HepG2 (cell line): ENCODE results near the gene GGT1. TPM values are rescaled to one million over a fixed set of nuclear protein-coding genes. Genes with fewer than 3 reads are reported as not detected.
A peak's percentile ranks its signal among the peaks of the same experiment; 100 is the strongest.

Experiments
- ARID4A ChIP-seq: sonication (generic); formaldehyde crosslinking; IDR thresholded peaks from 2 replicates; pipeline ENCODE4 v1.5.0; 2020; ENCODE audit warnings: mild to moderate bottlenecking, missing genetic modification reagents, borderline replicate concordance
- ARNT2 ChIP-seq: sonication (generic); formaldehyde crosslinking; IDR thresholded peaks from 2 replicates; pipeline ENCODE4 v1.8.0; 2022; ENCODE audit warnings: mild to moderate bottlenecking, low read depth, missing genetic modification reagents, moderate library complexity
- EZH2 ChIP-seq: conservative IDR thresholded peaks from 2 replicates; pipeline ENCODE4 v1.6.1; 2012; ENCODE audit warnings: mild to moderate bottlenecking, low read depth, low read length, moderate library complexity
- FOXC1 ChIP-seq: sonication (generic); formaldehyde crosslinking; IDR thresholded peaks from 2 replicates; pipeline ENCODE4 v1.8.0; 2022; ENCODE audit warnings: mild to moderate bottlenecking, missing genetic modification reagents, borderline replicate concordance
- FOXK2 ChIP-seq: fragments of 450-650 bp; IDR thresholded peaks from 2 replicates; pipeline ENCODE4 v1.6.1; 2016
- GATA4 ChIP-seq: sonication (generic); IDR thresholded peaks from 2 replicates; pipeline ENCODE4 v1.6.1; 2016; ENCODE audit warnings: antibody characterized with exemption, low read depth, borderline replicate concordance
- GATAD2A ChIP-seq: IDR thresholded peaks from 2 replicates; pipeline ENCODE4 v1.6.1; 2016
- MAX ChIP-seq: IDR thresholded peaks from 2 replicates; pipeline ENCODE4 v1.6.1; 2012; ENCODE audit warnings: inconsistent platforms
- PITX1 ChIP-seq: sonication (generic); formaldehyde crosslinking; IDR thresholded peaks from 2 replicates; pipeline ENCODE4 v1.5.1; 2020; ENCODE audit warnings: mild to moderate bottlenecking, missing genetic modification reagents
- POLR2A ChIP-seq, 2 experiments: IDR thresholded peaks; 2 replicates each; pipeline ENCODE4 v1.6.1; 2011; ENCODE audit warnings: low read depth in 2 of 2, low read length in 2 of 2, mild to moderate bottlenecking in 1 of 2, moderate library complexity in 1 of 2; ENCODE audit not compliant: insufficient read depth in 1 of 2
- RXRA ChIP-seq: sonication (generic); formaldehyde crosslinking; IDR thresholded peaks from 2 replicates; pipeline ENCODE4 v1.5.1; 2020; ENCODE audit warnings: missing genetic modification reagents
- SOX5 ChIP-seq: IDR thresholded peaks from 2 replicates; pipeline ENCODE4 v1.6.1; 2016; ENCODE audit warnings: borderline replicate concordance
- STAT6 ChIP-seq: sonication (generic); formaldehyde crosslinking; IDR thresholded peaks from 2 replicates; pipeline ENCODE4 v1.4.0; 2020; ENCODE audit warnings: missing genetic modification reagents, mild to moderate bottlenecking, borderline replicate concordance
- ZBTB10 ChIP-seq: sonication (generic); formaldehyde crosslinking; IDR thresholded peaks from 2 replicates; pipeline ENCODE4 v1.4.0; 2020; ENCODE audit warnings: missing genetic modification reagents, borderline replicate concordance
- ZMYM3 ChIP-seq: sonication (generic); formaldehyde crosslinking; IDR thresholded peaks from 2 replicates; pipeline ENCODE4 v1.5.1; 2020; ENCODE audit warnings: mild to moderate bottlenecking, missing genetic modification reagents
- ZNF335 ChIP-seq: sonication (generic); formaldehyde crosslinking; IDR thresholded peaks from 2 replicates; pipeline ENCODE4 v1.4.0; 2020; ENCODE audit warnings: missing genetic modification reagents
- ZNF772 ChIP-seq: sonication (generic); formaldehyde crosslinking; IDR thresholded peaks from 2 replicates; pipeline ENCODE4 v1.5.0; 2020; ENCODE audit warnings: mild to moderate bottlenecking, missing genetic modification reagents
- polyA plus RNA-seq, 8 experiments: library from polyadenylated mRNA; depleted of rRNA in 3 of 8; stranded (reverse) in 7 of 8; unstranded in 1 of 8; fragments of >200 nt; fragmentation: Illumina TruSeq in 4 of 8; extraction: Trizol in 4 of 8; gene quantifications; 2 replicates each; pipeline versions ENCODE4 v1.2.1 to v1.2.3, GENCODE V29; 2011 to 2016; ENCODE audit warnings: low read depth in 4 of 8, missing spikeins in 1 of 8, mixed read lengths in 1 of 8; ENCODE audit not compliant: insufficient read depth in 1 of 8
- total RNA-seq, 5 experiments: library from RNA; depleted of rRNA; stranded (reverse); fragments of >200 nt; fragmentation: Illumina TruSeq; extraction: Trizol; gene quantifications; 2 replicates each; pipeline ENCODE4 v1.2.3, GENCODE V29; 2016; ENCODE audit warnings: low read depth in 1 of 5

GGT1 gene
- total and polyA plus RNA-seq, 2 of the 13 experiments (the other 11 are each of a cell fraction or from before 2014, with no cell fraction given): 29.9 to 103 TPM

GRCh38 chr22:24601217-24602104, 1.5 kb upstream of the GGT1 start (continued):
- TF ChIP-seq ARID4A (CRISPR knock-in tag): peak; percentile 60; the same call in 1 of the 2 replicates
- TF ChIP-seq POLR2A (IDR thresholded peaks at IDR 0.05; ENCODE audit: insufficient read depth in 1 of 2, low read depth in 2 of 2, low read length in 2 of 2): peak in 1 of 2 experiments; percentile 71; a peak in 3 of 4 replicates
- TF ChIP-seq ZBTB10 (CRISPR knock-in tag): no peak
- peak; percentile 65 for TF ChIP-seq GATAD2A (CRISPR knock-in tag)
- TF ChIP-seq ZNF772: 0 out of 2 replicates have a peak, but pooled peaks have one; percentile 44
- TF ChIP-seq MAX: peak; percentile 55; the same call in 1 of the 2 replicates
- TF ChIP-seq ZNF335 (CRISPR knock-in tag): peak; percentile 21; the same call in 1 of the 2 replicates
- 0 out of 2 replicates have a peak, but pooled peaks have one; percentile 19 for TF ChIP-seq SOX5 (CRISPR knock-in tag)
- no peak for TF ChIP-seq EZH2
- peak; percentile 63; the same call in 1 of the 2 replicates for TF ChIP-seq ARNT2 (CRISPR knock-in tag)
- TF ChIP-seq FOXK2: no peak
- peak; percentile 79; the same call in 1 of the 2 replicates for TF ChIP-seq ZMYM3 (CRISPR knock-in tag)
- TF ChIP-seq GATA4: peak; percentile 49; the same call in 1 of the 2 replicates
- TF ChIP-seq RXRA: peak; percentile 86
- 0 out of 2 replicates have a peak, but pooled peaks have one; percentile 59 for TF ChIP-seq STAT6 (CRISPR knock-in tag)
- peak; percentile 26; the same call in 1 of the 2 replicates for TF ChIP-seq FOXC1 (CRISPR knock-in tag)
- TF ChIP-seq PITX1: peak; percentile 72; the same call in 1 of the 2 replicates
